ENCODE measurements around the gene ABHD8.

The ABHD8 gene, protein sequence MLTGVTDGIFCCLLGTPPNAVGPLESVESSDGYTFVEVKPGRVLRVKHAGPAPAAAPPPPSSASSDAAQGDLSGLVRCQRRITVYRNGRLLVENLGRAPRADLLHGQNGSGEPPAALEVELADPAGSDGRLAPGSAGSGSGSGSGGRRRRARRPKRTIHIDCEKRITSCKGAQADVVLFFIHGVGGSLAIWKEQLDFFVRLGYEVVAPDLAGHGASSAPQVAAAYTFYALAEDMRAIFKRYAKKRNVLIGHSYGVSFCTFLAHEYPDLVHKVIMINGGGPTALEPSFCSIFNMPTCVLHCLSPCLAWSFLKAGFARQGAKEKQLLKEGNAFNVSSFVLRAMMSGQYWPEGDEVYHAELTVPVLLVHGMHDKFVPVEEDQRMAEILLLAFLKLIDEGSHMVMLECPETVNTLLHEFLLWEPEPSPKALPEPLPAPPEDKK

DNA sequence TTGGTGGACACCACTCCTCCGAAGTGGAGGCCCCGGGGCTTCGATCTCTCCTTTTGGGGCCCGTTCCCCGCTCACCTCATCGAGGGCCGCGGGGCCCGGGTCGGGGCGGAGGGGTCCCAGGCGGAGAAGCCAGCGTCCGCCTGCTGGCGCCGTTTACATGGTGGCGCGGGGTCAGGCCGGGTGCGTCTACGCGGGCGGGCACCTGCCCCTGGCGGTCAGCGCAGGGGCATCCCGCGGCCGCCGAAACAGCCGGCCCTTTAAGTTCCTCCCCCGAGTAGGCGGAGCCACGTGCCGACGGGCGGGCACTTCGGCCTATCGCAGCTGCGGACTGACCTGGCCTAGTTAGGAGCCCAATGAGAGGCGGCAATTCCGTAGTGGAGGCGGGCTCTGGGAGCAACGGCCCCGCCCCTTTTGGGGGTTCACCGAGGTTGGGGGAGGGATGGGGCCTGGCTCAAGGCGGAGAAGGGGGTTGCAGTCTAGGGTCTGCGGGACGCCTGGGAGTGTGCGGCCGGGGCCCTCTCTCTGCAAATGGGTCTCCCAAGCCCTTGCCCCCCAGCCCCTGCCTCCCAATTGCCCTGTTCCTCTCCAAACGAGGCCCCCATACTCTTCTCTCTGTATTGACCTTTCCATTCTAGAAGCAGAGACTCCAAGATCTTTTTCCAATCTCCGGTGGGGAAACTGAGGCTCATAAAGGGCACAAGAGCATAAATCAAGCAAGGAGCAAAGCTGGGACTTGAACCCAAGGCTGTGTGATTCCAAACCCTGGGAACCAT, at the start of gene ABHD8:
Gene ABHD8 (minus strand): TSS at position 259 of the 773 bp plus-strand sequence. CDS start 1,809 bp downstream, outside the sequence.
- DNase-seq: peak; percentile 86

DNA sequence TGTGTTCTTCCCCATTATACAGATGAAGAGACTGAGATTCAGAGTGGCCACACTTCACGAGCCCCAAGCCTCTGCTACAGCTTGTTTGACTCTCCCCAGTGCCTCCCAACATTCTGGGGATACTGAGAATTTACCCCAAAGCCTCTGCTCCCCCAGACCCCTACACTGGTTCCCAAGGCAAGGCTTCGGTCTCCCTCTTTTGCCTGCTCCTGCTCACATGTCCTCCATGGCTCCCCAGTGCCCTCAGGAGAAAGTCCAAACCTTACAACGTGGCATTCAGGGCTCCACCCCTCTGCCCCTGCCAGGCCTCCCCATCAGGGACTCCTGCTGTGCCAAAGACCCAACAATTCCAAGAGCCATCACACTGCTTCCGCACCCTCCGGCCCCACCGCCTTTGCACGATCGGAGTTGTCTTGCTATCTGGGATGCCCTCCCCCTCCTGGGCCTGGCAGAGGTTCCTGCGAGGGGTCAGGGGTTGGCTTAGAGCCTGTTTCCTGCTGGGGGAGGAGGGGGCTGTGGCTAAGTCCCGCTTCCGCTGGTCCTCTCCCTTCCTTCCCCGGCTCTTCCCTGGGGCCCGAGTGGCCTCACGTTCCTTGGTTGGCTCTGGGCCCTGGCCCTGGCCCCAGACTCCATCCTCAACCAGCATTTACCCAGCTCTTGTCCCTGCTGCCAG, 49.5 kb upstream of the ABHD8 start:
- DNase-seq: no peak

DNA sequence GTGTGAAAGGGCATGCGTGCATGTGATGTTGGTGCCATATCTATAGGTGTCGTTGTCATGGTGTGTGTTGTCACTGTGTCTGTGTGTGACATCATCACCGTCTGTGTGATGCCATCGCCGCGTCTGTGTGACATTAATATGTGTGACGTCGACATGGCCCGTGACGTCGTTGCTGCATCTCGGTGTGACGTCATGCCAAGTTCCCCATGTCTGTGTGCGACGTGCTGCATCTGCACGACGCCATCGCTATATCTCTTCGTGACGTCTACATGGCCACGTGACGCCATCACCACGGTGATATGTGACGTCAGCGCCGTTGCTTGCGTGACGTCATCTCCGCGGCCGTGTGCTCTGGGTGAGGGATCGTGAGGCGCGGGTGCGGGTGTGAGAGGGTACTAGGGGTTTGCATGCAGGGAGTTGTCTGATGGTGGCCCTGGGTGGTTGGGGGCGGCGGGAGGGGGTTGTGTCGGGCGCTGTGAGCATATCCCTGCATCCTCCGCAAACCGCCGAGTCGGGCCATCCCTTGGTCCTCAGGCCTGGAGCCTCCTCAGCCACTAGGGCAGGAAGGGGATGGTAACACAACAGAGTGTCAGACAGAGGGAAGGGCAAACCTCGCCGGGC, 48.7 kb upstream of the ABHD8 start:
- no peak for DNase-seq

DNA sequence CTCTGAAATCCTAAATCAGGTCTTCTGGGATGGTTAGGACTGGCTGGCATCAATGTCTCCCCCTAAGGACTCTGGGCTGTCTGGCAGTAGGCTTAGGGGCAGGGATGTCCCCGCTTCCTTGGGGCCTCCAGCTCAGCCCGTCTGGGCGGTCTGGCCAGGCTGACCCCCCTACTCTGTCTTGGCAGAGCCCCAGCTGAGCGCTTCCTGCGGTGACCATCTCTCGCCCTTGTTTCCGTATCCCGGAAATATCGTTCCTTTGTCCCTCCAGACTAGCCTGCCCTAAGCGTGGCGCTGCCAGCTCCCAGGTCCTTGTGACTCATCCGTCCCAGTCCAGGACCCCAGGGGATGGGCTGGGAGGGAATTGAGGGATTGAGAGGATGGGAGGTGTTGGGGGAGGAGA, 45.5 kb upstream of the ABHD8 start:
- DNase-seq: no peak

DNA sequence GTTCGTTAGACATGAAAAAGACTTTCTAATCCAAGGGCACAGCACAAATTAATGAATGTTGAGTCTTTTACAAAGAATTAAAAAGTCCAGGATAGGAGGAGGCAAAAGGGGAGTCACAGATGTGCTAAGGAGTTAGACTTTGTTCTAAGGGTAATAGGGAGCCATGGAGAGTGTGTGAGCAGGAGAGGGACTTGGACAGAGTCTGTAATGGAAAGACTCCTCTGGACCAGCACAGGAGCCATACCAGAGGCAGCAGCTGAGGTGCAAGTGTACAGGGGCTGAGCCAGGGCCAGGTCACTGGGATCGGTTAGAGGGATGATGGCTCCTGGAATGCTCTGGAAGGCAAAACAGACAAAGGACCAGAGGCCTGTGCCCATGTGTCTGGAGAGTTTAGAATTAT, 44.7 kb upstream of the ABHD8 start:
- DNase-seq: no peak

DNA sequence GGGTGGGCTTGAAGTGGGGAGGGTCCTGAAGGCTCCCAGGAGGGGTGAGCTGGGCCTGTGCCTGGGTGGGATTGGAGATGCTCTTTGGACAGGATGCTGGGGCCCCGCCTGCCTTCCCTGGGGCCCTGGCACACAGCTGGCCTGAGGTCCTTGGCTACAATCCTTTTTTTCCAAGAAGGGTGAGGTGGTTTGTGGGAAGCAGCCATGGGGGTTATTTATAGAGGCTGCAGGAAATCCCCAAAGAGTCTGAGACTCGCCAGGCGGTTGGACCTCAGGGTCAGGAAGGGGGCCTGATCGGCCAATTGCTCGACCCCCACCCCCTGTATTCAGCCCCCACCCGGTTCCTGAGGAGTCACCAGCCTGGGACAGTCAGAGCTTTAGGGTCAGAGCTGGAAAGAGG, 44.1 kb upstream of the ABHD8 start:
- DNase-seq: no peak

DNA sequence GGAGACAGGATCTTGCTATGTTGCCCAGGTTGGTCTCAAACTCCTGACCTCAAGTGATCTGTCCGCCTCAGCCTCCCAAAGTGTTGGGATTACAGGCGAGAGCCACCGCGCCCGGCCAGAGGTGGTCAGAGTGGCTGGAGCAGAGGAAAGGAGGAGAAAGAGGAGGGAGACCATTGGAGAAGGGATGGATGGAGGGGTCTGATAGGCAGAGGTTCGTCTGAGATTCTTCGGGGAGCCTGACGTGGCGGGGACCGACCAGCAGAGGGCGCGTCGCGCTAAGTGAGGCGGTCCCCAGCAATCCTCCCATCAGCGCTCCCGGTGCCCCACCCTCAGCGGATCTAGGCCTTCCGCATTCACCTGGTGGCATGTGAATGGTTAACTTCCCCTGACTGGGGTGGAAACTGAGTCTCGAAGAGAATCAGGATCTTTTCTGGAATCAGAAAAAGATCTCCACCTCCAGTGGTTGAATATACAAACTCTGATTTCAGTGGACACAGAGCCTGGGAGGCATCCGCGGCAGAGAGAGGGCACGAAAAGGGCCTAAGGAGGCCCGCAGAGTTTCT, 43.0 kb upstream of the ABHD8 start:
- DNase-seq: peak; percentile 44

DNA sequence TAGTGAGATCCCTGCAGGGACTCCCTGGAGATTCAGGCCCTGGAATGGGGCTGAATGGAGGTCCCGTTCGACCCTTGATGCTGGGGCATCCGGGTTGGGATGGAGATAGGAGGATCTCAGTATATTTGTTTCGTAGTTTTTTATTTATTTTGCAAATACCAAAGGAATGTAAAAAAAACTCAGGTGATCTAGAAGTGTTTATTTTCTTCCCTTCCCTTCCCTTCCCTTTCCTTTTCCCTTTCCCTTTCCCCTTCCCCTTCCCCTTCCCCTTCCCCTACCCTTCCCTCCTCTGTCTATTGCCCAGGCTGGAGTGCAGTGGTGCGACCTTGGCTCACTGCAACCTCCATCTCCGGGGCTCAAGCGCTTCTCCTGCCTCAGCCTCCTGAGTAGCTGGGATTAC, 38.6 kb upstream of the ABHD8 start:
- DNase-seq: no peak

DNA sequence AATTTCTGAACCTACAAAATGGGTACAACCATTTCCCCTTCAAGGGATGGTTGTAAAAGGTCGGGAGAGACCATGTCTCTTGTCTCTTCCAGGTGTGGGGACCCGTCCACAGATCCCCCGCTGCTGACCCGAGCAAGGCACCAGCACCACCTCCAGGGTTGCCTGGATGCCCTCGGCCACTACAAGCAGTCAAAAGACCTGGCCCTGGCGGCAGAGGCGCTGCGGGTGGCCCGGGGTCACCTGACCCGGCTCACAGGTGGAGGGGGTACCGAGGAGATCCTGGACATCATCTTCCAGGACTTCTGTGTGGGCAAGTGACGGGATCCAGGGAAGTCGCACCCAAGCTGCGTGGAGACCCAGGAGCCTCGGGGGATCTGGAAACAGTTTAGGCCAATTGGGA, 38.2 kb upstream of the ABHD8 start:
- no peak for DNase-seq

DNA sequence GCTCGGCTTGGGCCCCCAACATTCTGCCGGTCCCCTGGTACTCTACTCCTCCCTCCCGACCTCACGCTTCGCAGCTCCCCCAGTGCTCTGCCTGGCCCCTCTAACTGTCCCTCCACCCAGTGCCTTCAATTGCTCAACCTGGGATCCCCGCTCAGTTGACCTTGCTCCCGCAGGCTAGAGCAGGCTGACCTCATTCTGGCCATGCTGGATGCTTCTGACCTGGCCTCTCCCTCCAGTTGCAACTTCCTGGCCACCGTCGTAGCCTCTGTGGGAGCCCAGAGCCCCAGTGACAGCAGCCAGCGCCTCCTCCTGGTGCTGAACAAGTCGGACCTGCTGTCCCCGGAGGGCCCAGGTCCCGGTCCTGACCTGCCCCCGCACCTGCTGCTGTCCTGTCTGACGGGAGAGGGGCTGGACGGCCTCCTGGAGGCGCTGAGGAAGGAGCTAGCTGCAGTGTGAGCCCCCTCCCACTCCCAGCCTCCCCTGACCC, 37.7 kb upstream of the ABHD8 start:
- no peak for DNase-seq

DNA sequence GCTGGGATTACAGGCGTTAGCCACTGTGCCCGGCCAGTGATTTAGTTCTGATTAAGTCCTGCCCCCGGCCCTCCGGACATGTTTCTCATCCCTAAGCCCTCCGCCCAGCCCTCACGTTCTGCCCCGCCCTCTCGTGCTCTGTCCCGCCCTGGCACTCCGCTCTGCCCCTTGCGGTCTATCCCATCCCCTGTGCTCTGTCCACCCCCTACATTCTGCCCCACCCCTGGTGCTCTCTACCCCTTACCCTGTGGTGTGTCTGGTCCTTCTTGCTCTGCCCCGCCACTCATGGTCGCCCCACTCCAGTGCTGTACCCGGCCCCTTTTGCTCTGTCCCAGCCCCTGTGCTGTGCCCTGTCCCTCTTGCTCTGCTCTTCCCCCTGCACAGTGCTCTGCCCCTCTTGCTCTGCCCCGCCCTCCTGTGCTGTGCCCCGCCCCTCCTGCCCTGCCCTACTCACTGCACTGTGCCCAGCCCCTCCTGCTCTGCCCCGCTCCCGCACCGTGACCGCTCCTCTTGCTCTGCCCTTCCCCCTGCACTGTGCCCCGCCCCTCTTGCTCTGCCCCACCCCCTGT, 37.2 kb upstream of the ABHD8 start:
- no peak for DNase-seq

DNA sequence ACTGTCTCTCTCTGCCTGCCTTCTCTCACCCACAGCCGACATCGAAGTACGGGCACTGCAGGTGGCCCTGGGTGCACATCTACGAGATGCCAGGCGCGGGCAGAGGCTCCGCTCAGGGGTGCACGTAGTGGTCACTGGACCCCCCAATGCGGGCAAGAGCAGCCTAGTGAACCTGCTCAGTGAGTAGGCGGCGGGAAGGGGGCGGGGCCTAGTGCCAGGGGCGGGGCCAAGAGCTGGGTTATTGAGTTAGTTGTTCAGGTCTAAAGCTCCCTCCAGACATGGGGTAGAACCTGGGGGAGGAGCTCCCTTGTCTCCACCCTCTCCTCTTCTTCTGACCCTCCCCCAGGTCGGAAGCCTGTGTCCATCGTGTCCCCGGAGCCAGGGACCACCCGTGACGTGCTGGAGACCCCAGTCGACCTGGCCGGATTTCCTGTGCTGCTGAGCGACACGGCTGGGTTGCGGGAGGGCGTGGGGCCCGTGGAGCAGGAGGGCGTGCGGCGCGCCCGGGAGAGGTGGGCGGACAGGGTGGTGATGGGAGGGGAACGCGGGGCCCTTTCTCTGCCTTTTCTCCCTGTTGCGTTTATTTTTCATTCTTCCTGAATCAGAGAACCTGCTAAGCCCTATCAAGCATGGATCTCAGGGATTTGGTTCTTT, 36.0 kb upstream of the ABHD8 start:
- DNase-seq: no peak

DNA sequence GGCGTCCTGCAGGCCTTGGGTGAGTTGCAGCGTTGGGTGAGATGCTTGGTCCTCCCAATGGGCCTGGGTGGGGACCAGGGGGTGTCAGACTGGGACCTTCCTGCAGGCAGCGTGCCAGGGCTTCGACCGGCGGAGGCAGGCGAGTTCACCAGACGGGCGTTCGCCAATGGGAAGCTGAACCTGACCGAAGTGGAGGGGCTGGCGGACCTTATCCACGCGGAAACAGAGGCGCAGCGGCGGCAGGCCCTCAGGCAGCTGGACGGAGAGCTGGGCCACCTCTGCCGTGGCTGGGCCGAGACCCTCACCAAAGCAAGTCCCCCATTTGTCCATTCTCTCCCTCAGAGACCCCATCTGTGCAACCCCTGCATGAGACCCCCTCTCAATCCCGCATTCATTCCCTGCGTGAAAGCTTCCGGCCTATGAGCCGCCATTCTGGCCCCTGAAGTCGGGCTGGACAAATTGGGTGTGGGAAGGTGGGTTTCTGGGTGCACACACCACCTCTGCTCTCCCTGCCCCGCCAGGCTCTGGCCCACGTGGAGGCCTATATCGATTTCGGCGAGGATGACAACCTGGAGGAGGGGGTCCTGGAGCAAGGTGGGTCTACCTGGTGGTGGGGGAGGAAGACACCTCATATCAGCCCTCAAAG, 35.3 kb upstream of the ABHD8 start:
- DNase-seq: no peak

DNA sequence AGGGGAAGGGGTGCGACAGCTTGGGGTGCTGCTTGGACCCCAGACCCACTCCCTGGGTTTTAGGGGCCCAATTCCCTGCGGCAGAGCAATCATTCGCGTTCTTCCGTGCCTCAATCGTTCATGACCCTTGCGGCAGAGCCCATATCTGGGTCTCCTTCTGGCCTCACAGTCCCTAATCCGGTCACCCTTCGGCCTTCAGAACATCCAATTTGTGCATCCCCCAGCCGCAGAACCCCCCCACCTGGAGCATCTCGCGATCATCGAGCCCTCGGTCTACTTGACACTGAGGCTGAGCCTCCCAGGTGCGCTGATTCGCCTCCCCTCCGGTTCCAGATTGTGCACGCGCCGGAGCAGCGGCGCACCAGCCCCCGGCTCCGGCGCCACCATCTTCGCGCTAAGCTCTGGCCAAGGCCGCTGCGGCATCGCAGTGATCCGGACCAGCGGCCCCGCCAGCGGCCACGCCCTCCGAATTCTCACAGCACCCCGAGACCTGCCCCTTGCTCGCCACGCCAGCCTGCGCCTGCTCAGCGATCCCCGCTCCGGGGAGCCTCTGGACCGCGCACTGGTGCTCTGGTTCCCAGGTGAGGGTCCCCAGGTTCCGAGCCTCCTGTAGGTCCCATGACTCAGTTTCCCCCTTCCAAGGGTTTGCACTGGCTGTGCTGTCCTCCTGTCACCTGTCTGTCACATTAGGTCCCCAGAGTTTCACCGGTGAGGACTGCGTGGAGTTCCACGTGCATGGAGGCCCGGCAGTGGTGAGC, 34.6 kb upstream of the ABHD8 start:
- no peak for DNase-seq

DNA sequence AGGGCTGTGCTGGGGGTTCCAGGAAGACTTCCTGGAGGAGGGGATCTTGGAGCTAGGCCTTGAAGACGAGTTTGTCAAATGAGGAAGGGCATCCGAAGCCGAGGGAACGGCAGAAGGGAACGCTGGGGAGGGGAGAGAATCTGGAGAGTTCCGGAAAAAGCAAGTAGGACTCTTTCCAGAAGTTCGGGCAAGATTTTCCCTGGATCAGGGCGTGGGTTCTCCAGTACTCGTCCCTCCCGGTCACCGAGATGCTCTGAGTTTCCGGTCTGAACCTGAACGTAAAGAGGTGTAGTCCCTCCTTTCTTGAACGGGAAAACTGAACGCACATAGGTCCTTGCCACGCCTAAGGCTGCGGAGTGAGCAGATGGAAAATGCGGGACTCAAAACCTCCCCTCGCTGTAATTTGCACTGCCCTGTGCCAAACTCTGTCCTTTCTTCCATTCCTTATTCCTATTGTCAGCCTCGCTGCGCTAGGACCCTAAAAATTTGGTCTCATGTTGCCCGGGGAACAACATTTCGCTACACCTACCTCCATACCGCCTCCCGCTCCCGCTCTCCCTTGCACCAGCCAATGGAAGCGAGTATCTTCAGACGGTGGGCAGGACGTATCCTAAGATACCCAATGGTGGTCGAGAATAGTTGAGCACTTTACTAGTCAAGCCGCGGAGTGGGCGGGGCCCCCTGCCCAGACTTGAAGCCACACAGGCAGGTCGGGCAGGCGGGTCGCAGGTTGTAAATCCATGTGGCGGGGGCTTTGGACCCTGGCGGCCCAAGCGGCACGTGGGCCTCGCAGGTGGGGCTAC, 33.8 kb upstream of the ABHD8 start, which contains the start of gene GTPBP3:
Gene GTPBP3 (plus strand): TSS at position 682 of the 803 bp plus-strand sequence. CDS start 59 bp downstream, at position 741.
- DNase-seq: peak; percentile 97

DNA sequence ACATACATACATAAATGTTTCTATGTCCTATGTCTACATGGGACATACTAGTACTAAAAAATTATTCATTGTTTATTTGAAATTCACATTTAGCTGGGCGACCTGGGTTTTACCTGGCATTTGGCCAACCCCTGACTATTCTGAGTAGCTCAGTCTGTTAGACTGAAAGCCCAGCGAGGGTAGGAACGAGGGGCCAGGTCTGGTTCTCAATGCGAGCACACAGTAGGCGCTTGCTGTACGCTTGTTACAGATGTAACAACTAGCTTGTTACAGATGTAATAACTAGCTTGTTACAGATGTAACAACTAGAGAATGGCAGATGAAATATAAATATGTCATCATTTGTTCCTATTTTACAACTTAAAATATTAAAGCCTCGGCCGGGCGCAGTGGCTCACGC, 32.4 kb upstream of the ABHD8 start:
- no peak for DNase-seq

DNA sequence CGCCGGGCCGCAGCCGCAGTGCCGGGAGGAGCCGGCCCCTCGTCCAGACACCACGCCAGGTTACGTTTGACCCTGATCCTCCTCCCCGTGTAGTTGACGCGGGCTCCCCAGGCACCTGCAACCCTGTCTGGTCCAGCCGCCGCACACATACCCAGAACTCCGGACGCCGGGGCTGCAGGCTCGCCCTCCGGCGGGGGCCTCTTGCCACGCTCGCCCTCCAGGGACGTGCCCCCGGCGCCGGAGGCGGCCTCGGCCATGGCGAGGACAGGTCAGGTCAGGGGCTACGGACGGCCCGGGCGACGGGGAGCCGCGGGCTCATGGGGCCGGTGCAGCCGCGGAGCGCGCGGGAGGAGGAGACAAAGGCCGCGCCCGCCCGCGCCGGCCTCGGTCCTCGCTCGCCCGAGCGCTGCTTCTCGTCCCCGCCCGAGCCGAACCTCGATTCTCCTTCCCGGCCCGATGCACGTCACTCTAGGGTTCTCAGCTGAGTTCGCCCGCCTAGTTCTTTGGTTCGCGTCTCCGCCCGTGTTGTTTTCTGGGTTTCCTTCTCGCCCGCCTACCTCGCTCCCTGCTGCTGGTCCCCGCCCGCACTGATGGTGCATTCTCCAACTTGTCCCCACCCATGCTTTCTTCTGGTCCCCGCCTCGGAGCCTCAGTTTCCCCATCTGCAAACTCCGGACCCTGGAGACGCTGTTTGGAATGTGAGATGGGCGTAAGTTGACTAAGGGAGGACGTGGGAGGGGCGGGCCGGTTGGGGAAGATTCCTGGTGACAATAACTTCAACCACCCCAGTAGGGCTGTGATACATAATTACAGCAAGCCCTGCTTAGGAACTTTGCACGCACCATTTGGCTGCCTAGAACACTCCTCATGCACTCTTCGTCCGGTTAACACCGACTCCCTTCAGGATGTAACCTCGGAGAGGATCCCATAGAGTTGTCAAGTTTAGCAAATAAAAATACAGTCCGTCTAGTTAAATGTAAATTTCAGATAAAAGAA, 31.5 kb upstream of the ABHD8 start, which contains the start of gene ANO8:
Gene ANO8 (minus strand): TSS at position 442 of the 996 bp plus-strand sequence. CDS start 185 bp downstream, at position 257.
- DNase-seq: peak; percentile 89

Data from KG1 (cell line).